Stimulated activated naive CD8-positive, alpha-beta T cell treated with anti-CD3 and anti-CD28 coated beads, Interleukin-15, Interleukin-2, amounts not matched to agents 100 ng/mL and 50 ng/mL, for 24 hours (primary cell): ENCODE results near the gene C9orf152.
"Not testable (repeated sequence)": the region's sequence is repeated elsewhere in the genome, so short reads cannot be mapped to it uniquely, and the experiment has no call there.

Experiments
- H3K27ac Mint-ChIP-seq: one replicate; pipeline ENCODE4 v1.8.0; 2021; ENCODE audit warnings: mild to moderate bottlenecking, mixed read lengths
- H3K27me3 Mint-ChIP-seq: one replicate; pipeline ENCODE4 v1.8.0; 2021; ENCODE audit warnings: mixed read lengths
- H3K36me3 Mint-ChIP-seq: one replicate; pipeline ENCODE4 v1.8.0; 2021; ENCODE audit warnings: low read depth, mixed read lengths
- H3K4me1 Mint-ChIP-seq: one replicate; pipeline ENCODE4 v1.8.0; 2021; ENCODE audit warnings: low read depth, mixed read lengths
- H3K4me3 Mint-ChIP-seq: one replicate; pipeline ENCODE4 v1.8.0; 2021; ENCODE audit warnings: mild to moderate bottlenecking, mixed read lengths
- H3K9me3 Mint-ChIP-seq: one replicate; pipeline ENCODE4 v1.8.0; 2021; ENCODE audit warnings: mixed read lengths

Gene C9orf152

GRCh38 chr9:110197330-110198187 is 10.4 kb downstream of the C9orf152 start:
- H3K27ac Mint-ChIP-seq = no peak overlapping the region
- no peaks in the 10 kb centered on the region for H3K4me1 Mint-ChIP-seq
- H3K27me3 Mint-ChIP-seq = peaks cover 5% of the 10 kb centered on the region
- H3K4me3 Mint-ChIP-seq = no peak overlapping the region
- H3K9me3 Mint-ChIP-seq = no peaks in the 10 kb centered on the region
- no peaks in the 10 kb centered on the region for H3K36me3 Mint-ChIP-seq

GRCh38 chr9:110196084-110196499 is 11.9 kb downstream of the C9orf152 start:
- H3K4me3 Mint-ChIP-seq, H3K4me1 Mint-ChIP-seq, H3K9me3 Mint-ChIP-seq, H3K36me3 Mint-ChIP-seq, H3K27ac Mint-ChIP-seq, H3K27me3 Mint-ChIP-seq: not testable (repeated sequence)

DNA sequence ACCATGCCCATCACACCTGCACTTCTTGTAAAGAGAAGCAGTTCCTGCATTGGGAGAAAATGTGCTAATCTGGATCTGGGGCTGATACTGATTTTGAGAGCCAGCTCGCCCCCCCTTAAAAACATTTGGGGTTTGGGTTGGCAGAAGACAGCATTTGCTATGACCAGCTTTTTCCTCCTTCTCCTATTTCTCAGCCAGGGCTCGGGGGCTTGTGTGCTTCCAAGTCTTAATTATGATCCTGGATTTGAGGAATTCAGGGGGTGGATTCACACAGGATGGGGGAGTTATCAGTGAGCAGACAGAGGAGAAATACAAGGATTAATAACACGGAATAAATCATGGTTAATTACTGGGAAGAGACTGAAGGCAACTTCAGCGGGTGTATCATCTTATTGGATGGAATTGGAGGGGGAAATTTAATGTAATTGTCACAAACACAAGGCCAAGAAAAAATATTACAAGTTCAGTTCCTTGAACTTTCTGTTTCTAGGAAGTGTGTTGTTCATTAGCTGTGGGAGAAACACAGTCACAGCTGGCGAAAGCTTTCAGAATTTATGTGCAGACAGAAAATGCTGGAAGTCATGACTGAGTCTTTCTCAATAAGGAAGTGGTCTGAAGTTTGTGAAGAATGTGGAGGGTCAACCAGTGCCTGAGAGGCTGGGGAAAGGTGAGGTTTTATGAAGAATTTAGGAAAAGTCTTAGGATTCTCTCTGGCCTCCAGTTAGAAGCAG is 15.3 kb downstream of the C9orf152 start:
- Mint-ChIP-seq H3K27ac (peak overlapping the region; percentile 63), H3K4me3 (no peak overlapping the region), H3K9me3 (no peaks in the 10 kb centered on the region), H3K27me3 (no peaks in the 10 kb centered on the region), H3K36me3 (no peaks in the 10 kb centered on the region), H3K4me1 (peaks cover 3% of the 10 kb centered on the region)

DNA sequence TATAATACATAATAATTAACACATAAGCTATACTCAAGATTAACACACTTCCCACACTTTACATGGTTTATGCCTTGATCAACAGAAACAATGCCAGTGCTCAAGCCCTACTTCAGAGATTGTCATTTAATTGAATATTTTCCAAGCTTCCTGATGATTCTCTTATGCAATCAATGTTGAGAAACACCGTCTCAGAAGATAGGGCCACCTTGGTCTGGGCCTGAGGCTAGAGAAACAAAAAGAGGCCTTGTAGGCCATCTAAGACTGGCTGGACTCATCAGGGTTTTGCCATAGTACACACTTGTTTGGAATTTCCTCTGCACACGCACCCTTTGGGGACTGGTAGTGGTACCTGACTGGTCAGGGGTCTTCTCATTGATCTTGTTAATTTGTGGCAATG is 16.3 kb downstream of the C9orf152 start:
- H3K4me1 Mint-ChIP-seq = peaks cover 3% of the 10 kb centered on the region
- H3K36me3 Mint-ChIP-seq = no peaks in the 10 kb centered on the region
- no peak overlapping the region for H3K27ac Mint-ChIP-seq
- no peak overlapping the region for H3K4me3 Mint-ChIP-seq
- no peaks in the 10 kb centered on the region for H3K27me3 Mint-ChIP-seq
- no peaks in the 10 kb centered on the region for H3K9me3 Mint-ChIP-seq

- Mint-ChIP-seq H3K9me3 (no peaks in the 10 kb centered on the region), H3K27ac (no peak overlapping the region), H3K36me3 (no peaks in the 10 kb centered on the region), H3K4me3 (no peak overlapping the region), H3K4me1 (peaks cover 3% of the 10 kb centered on the region), H3K27me3 (no peaks in the 10 kb centered on the region)
Observed at GRCh38 chr9:110189559-110190320, 18.2 kb downstream of the C9orf152 start.

GRCh38 chr9:110188991-110189390 is 19.0 kb downstream of the C9orf152 start:
- no peaks in the 10 kb centered on the region for H3K36me3 Mint-ChIP-seq
- H3K9me3 Mint-ChIP-seq = no peaks in the 10 kb centered on the region
- no peaks in the 10 kb centered on the region for H3K27me3 Mint-ChIP-seq
- no peak overlapping the region for H3K4me3 Mint-ChIP-seq
- H3K4me1 Mint-ChIP-seq = peaks cover 3% of the 10 kb centered on the region
- no peak overlapping the region for H3K27ac Mint-ChIP-seq

- no peaks in the 10 kb centered on the region for H3K9me3 Mint-ChIP-seq
- no peaks in the 10 kb centered on the region for H3K36me3 Mint-ChIP-seq
- no peak overlapping the region for H3K4me3 Mint-ChIP-seq
- H3K4me1 Mint-ChIP-seq = peaks cover 3% of the 10 kb centered on the region
- H3K27me3 Mint-ChIP-seq = no peaks in the 10 kb centered on the region
- H3K27ac Mint-ChIP-seq = no peak overlapping the region
Observed at GRCh38 chr9:110188101-110188500, 19.9 kb downstream of the C9orf152 start.

DNA sequence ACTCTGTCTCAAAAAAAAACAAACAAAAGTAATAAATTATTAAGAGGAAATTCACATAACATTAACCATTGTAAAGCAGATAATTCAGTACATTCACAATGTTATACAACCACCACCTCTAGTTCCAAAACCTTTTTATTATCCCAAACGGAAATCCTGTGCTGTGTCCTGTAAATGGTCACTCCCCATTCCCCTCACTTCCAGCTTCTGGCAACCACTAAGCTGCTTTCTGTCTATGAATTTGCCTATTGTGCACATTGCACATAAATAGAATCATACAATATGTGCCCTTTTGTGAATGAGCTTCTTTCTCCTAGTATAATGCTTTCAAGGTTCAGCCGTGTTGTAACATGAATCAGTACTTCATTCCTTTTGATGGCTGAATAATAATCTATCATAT is 20.8 kb downstream of the C9orf152 start:
- H3K4me3 Mint-ChIP-seq = no peak overlapping the region
- no peaks in the 10 kb centered on the region for H3K9me3 Mint-ChIP-seq
- H3K36me3 Mint-ChIP-seq = no peaks in the 10 kb centered on the region
- H3K27me3 Mint-ChIP-seq = no peaks in the 10 kb centered on the region
- peaks cover 3% of the 10 kb centered on the region for H3K4me1 Mint-ChIP-seq
- no peak overlapping the region for H3K27ac Mint-ChIP-seq

- no peaks in the 10 kb centered on the region for H3K27me3 Mint-ChIP-seq
- H3K36me3 Mint-ChIP-seq = no peaks in the 10 kb centered on the region
- H3K4me3 Mint-ChIP-seq = no peak overlapping the region
Observed at GRCh38 chr9:110186254-110186653, 21.7 kb downstream of the C9orf152 start.

GRCh38 chr9:110185806-110186205 is 22.2 kb downstream of the C9orf152 start:
- H3K27ac Mint-ChIP-seq = no peak overlapping the region
- H3K9me3 Mint-ChIP-seq = peaks cover 2% of the 10 kb centered on the region
- no peaks in the 10 kb centered on the region for H3K36me3 Mint-ChIP-seq
- no peak overlapping the region for H3K4me3 Mint-ChIP-seq
- no peaks in the 10 kb centered on the region for H3K27me3 Mint-ChIP-seq
- H3K4me1 Mint-ChIP-seq = peaks cover 3% of the 10 kb centered on the region

More at GRCh38 chr9:110186254-110186653, 21.7 kb downstream of the C9orf152 start:
- Mint-ChIP-seq H3K9me3 (no peaks in the 10 kb centered on the region), H3K27ac (no peak overlapping the region), H3K4me1 (peaks cover 3% of the 10 kb centered on the region)

DNA sequence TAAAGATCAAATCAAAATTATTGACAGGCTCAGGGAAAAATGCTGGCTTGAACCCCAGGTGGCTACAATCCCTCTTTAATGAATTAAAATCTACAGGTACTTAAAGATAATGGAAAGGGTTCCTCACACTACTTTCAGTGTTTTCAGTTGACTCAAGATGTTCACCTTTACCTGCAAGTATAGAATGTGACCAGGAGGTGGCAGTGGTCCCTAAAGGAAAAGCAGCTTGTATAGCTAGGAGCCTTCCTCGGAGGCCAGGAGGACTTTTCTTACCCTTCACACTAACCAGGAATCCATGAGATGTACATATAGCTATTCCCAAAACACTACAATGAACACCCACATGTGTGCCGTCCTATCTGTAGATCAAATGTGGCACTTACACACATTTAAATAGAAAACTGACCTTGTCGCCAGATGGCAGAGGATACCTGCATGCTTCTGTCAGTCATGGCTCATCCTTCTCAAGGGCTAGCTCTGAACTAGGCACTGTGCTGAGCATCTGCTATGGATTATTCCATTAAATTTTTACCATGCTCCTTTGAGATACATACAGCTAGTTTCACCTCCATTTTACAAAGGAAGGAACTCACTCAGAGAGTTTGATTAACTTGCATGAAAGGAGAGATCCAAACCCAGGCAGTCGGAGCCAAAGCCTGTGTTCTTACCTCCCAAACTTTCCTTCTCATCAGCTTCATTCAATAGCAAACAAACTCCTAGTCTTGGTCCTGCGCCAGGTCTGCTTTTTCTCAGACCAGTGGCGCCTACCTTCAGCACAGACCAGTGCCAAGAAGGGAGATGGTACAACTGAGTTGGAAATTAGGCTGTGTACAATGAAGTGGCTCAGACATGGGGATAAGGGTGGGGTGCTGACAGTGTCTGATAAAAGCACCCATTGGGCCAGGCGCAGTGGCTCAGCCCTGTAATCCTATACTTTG is 24.5 kb downstream of the C9orf152 start:
- H3K4me1 Mint-ChIP-seq = no peaks in the 10 kb centered on the region
- no peak overlapping the region for H3K4me3 Mint-ChIP-seq
- H3K27me3 Mint-ChIP-seq = no peaks in the 10 kb centered on the region
- no peaks in the 10 kb centered on the region for H3K36me3 Mint-ChIP-seq
- H3K27ac Mint-ChIP-seq = no peak overlapping the region
- peaks cover 5% of the 10 kb centered on the region for H3K9me3 Mint-ChIP-seq

- Mint-ChIP-seq H3K9me3 (peaks cover 5% of the 10 kb centered on the region), H3K36me3 (no peaks in the 10 kb centered on the region), H3K4me3 (no peak overlapping the region)
Observed at GRCh38 chr9:110180511-110181434, 27.2 kb downstream of the C9orf152 start.

GRCh38 chr9:110179734-110180133 is 28.2 kb downstream of the C9orf152 start:
- no peak overlapping the region for H3K27ac Mint-ChIP-seq

More at GRCh38 chr9:110180511-110181434, 27.2 kb downstream of the C9orf152 start:
- no peaks in the 10 kb centered on the region for H3K4me1 Mint-ChIP-seq
- no peaks in the 10 kb centered on the region for H3K27me3 Mint-ChIP-seq
- H3K27ac Mint-ChIP-seq = no peak overlapping the region

More at GRCh38 chr9:110179734-110180133, 28.2 kb downstream of the C9orf152 start:
- no peaks in the 10 kb centered on the region for H3K27me3 Mint-ChIP-seq
- no peaks in the 10 kb centered on the region for H3K36me3 Mint-ChIP-seq
- no peak overlapping the region for H3K4me3 Mint-ChIP-seq
- no peaks in the 10 kb centered on the region for H3K4me1 Mint-ChIP-seq
- peaks cover 5% of the 10 kb centered on the region for H3K9me3 Mint-ChIP-seq
